ENCODE results near the gene RABAC1. TPM values are rescaled to one million over a fixed set of nuclear protein-coding genes. Genes with fewer than 3 reads are reported as not detected.

Gene RABAC1
- 95.2 and 117 TPM in 2 replicates for total RNA-seq

GRCh38 chr19:41959056-41960053 is at the start of gene RABAC1:
TSS of gene RABAC1 (minus strand) at chr19:41959321. CDS start at chr19:41959292, 29 bp downstream.
- peak within 1 kb of the TSS; percentile 94 for H3K4me3 ChIP-seq (ENCODE audit: insufficient read depth, low read length)
- TF ChIP-seq, protein P1, sequence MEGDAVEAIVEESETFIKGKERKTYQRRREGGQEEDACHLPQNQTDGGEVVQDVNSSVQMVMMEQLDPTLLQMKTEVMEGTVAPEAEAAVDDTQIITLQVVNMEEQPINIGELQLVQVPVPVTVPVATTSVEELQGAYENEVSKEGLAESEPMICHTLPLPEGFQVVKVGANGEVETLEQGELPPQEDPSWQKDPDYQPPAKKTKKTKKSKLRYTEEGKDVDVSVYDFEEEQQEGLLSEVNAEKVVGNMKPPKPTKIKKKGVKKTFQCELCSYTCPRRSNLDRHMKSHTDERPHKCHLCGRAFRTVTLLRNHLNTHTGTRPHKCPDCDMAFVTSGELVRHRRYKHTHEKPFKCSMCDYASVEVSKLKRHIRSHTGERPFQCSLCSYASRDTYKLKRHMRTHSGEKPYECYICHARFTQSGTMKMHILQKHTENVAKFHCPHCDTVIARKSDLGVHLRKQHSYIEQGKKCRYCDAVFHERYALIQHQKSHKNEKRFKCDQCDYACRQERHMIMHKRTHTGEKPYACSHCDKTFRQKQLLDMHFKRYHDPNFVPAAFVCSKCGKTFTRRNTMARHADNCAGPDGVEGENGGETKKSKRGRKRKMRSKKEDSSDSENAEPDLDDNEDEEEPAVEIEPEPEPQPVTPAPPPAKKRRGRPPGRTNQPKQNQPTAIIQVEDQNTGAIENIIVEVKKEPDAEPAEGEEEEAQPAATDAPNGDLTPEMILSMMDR (IDR thresholded peaks at IDR 0.05; ENCODE audit: extremely low read depth, low read depth, low read length) = no peak

GRCh38 chr19:42006569-42006968 is 47.4 kb upstream of the RABAC1 start:
- no peaks in the 10 kb centered on the region for H3K36me3 ChIP-seq (ENCODE audit: insufficient read depth, low read length)
- H4K20me1 ChIP-seq (ENCODE audit: insufficient read depth, low read length) = no peaks in the 10 kb centered on the region
- no peak overlapping the region for H3K4me2 ChIP-seq (ENCODE audit: insufficient read depth, low read length)
- no peak overlapping the region for H2AFZ ChIP-seq (ENCODE audit: low read length)
- no peaks in the 10 kb centered on the region for H3K9me3 ChIP-seq (ENCODE audit: low read depth, low read length)
- TF ChIP-seq, protein P1 (IDR thresholded peaks at IDR 0.05; ENCODE audit: extremely low read depth, low read depth, low read length) = no peak
- no peak overlapping the region for H3K27ac ChIP-seq (ENCODE audit: low read depth, low read length)
- peaks cover 10% of the 10 kb centered on the region for H3K27me3 ChIP-seq (ENCODE audit: insufficient read depth, low read length)
- H3K4me3 ChIP-seq (ENCODE audit: insufficient read depth, low read length) = no peak overlapping the region
- H3K79me2 ChIP-seq (ENCODE audit: insufficient read depth, low read length) = no peaks in the 10 kb centered on the region
- peaks cover 6% of the 10 kb centered on the region for H3K4me1 ChIP-seq (ENCODE audit: insufficient read depth, low read length)
- DNase-seq (ENCODE audit: insufficient read length, low spot score, missing footprints) = no peak

More at GRCh38 chr19:41959056-41960053, at the start of gene RABAC1:
- no peaks in the 10 kb centered on the region for H3K27me3 ChIP-seq (ENCODE audit: insufficient read depth, low read length)
- H4K20me1 ChIP-seq (ENCODE audit: insufficient read depth, low read length) = peaks cover 15% of the 10 kb centered on the region
- H3K27ac ChIP-seq (ENCODE audit: low read depth, low read length) = peak within 1 kb of the TSS; percentile 94
- H2AFZ ChIP-seq (ENCODE audit: low read length) = peak within 1 kb of the TSS; percentile 93
- H3K4me2 ChIP-seq (ENCODE audit: insufficient read depth, low read length) = peak within 1 kb of the TSS; percentile 89
- peaks cover 7% of the 10 kb centered on the region for H3K79me2 ChIP-seq (ENCODE audit: insufficient read depth, low read length)
- peaks cover 14% of the 10 kb centered on the region for H3K36me3 ChIP-seq (ENCODE audit: insufficient read depth, low read length)
- peak; percentile 99 for DNase-seq (ENCODE audit: insufficient read length, low spot score, missing footprints)
- H3K4me1 ChIP-seq (ENCODE audit: insufficient read depth, low read length) = peaks cover 9% of the 10 kb centered on the region
- H3K9me3 ChIP-seq (ENCODE audit: low read depth, low read length) = no peaks in the 10 kb centered on the region

DNA sequence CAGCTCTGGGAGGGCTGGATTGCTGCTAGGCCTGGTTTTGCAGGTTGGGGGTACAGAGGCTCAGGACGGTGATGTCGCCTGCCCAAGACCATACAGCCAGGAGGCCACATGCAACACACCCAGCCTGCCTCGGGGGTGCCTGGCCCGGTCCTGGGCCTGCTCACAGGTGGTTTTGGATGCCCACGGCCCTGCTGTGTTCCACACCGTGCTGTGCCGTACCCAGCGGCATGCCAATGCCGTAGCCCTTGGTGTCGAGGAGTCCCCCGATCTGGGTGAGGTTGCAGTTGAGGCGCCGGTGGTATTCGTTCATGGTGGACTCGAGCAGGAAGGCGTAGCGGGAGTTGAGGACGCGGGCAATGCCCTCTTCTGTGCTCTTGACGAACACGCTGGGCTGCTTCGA is 46.4 kb upstream of the RABAC1 start:
- Histone ChIP-seq H2AFZ (ENCODE audit: low read length) (no peak overlapping the region), H3K4me3 (ENCODE audit: insufficient read depth, low read length) (no peak overlapping the region), H3K79me2 (ENCODE audit: insufficient read depth, low read length) (no peaks in the 10 kb centered on the region), H3K4me2 (ENCODE audit: insufficient read depth, low read length) (no peak overlapping the region), H3K9me3 (ENCODE audit: low read depth, low read length) (no peaks in the 10 kb centered on the region), H3K27me3 (ENCODE audit: insufficient read depth, low read length) (peaks cover 21% of the 10 kb centered on the region), H3K36me3 (ENCODE audit: insufficient read depth, low read length) (no peaks in the 10 kb centered on the region), H3K27ac (ENCODE audit: low read depth, low read length) (no peak overlapping the region), H3K4me1 (ENCODE audit: insufficient read depth, low read length) (peaks cover 3% of the 10 kb centered on the region), H4K20me1 (ENCODE audit: insufficient read depth, low read length) (no peaks in the 10 kb centered on the region)
- TF ChIP-seq, protein P1 (IDR thresholded peaks at IDR 0.05; ENCODE audit: extremely low read depth, low read depth, low read length) = no peak
- DNase-seq (ENCODE audit: insufficient read length, low spot score, missing footprints) = peak; percentile 25

All from osteoblast (primary cell).